Measurements from ENCODE around the gene METAP1.

DNA sequence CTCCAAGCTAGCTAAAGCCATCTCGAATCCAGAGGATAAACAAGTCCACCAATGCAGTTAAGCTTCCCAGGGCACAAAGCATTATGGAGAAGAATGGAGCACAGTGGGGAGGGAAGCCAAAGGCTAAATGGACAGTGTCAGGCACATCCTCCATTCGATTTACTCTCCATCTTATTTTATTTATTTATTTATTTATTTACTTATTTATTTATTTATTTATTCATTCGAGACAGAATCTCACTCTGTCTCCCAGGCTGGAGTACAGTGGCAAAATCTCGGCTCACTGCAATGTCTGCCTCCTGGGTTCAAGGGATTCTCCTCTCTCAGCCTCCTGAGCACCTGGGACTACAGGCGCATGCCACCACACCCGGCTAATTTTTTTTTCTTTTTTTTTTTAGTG, 40.3 kb upstream of the METAP1 start:
- TF ChIP-seq, protein P1, sequence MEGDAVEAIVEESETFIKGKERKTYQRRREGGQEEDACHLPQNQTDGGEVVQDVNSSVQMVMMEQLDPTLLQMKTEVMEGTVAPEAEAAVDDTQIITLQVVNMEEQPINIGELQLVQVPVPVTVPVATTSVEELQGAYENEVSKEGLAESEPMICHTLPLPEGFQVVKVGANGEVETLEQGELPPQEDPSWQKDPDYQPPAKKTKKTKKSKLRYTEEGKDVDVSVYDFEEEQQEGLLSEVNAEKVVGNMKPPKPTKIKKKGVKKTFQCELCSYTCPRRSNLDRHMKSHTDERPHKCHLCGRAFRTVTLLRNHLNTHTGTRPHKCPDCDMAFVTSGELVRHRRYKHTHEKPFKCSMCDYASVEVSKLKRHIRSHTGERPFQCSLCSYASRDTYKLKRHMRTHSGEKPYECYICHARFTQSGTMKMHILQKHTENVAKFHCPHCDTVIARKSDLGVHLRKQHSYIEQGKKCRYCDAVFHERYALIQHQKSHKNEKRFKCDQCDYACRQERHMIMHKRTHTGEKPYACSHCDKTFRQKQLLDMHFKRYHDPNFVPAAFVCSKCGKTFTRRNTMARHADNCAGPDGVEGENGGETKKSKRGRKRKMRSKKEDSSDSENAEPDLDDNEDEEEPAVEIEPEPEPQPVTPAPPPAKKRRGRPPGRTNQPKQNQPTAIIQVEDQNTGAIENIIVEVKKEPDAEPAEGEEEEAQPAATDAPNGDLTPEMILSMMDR (IDR thresholded peaks at IDR 0.05): no peak
- no peak for TF ChIP-seq EP300 (IDR thresholded peaks at IDR 0.05)
